GM12891 (cell line): ENCODE measurements around the gene SUMO4.

Experiments used
- PAX5 ChIP-seq: IDR thresholded peaks from 2 replicates; pipeline ENCODE4 v1.6.1; 2011; ENCODE audit warnings: low read length, moderate library complexity, mild to moderate bottlenecking; ENCODE audit not compliant: insufficient read depth, severe bottlenecking
- POLR2A ChIP-seq: IDR thresholded peaks from 2 replicates; pipeline ENCODE4 v1.6.1; 2011; ENCODE audit warnings: low read depth, low read length, control low read depth
- POLR2AphosphoS5 ChIP-seq: IDR thresholded peaks from 2 replicates; pipeline ENCODE4 v1.6.1; 2011; ENCODE audit warnings: low read depth, low read length, control low read depth
- POU2F2 ChIP-seq: IDR thresholded peaks from 2 replicates; pipeline ENCODE4 v1.6.1; 2011; ENCODE audit warnings: low read depth, mild to moderate bottlenecking, control low read depth, low read length, moderate library complexity
- SPI1 ChIP-seq: IDR thresholded peaks from 2 replicates; pipeline ENCODE4 v1.6.1; 2011; ENCODE audit warnings: low read depth, low read length, control low read depth
- TAF1 ChIP-seq: IDR thresholded peaks from 2 replicates; pipeline ENCODE4 v1.6.1; 2011; ENCODE audit warnings: low read depth, low read length, control low read depth

GRCh38 chr6:149409617-149410016 lies 9.6 kb downstream of the SUMO4 start:
- TF ChIP-seq POLR2AphosphoS5 = no peak
- no peak for TF ChIP-seq POLR2A
- TF ChIP-seq PAX5 = no peak
- no peak for TF ChIP-seq TAF1
- TF ChIP-seq POU2F2 = no peak
- no peak for TF ChIP-seq SPI1
